Measurements from ENCODE around the gene CLSTN2. TPM values are rescaled to one million over a fixed set of nuclear protein-coding genes. Genes with fewer than 3 reads are reported as not detected.

The CLSTN2 gene
- total and polyA plus RNA-seq, 2 of the 8 experiments (the other 6 are each of a cell fraction or from before 2014, with no cell fraction given): 0.39 to 0.52 TPM

DNA sequence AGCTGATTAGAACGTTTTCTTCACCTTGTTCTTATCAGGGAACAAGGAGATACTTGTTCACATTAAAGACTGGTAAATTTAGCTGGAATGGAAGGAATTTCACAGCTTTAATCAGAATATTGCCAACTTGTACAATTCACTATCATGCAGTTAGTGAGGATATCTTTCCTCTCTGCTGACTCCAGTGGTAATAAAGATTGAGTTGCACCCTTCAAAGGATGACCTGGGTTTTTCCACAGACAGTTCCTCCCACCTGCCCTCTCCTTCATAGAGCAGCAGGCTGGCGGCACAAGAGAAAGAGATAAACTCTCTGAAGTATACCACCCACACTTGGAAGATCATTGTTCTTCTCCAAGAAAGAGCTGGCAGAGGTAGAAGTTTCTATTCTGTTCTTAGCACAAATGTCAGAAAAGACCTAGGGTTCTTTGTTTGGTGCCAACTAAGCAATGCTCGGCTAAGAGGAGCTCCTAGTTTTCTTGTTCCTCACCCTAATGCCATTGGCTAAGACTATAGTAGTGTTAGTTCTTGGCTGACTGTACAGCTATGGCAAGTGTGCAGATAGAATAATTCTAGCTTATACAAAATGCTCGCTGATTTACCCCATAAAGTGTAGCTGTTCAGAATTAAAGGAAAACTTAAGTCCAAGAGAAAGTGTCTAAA lies 169.1 kb downstream of the CLSTN2 start:
- Histone ChIP-seq H2BK20ac (ENCODE audit: low read length) (no peak overlapping the region), H3K79me2 (ENCODE audit: control insufficient read depth in 1 of 2, insufficient read depth in 2 of 2, low read length in 2 of 2) (no peaks in the 10 kb centered on the region), H4K5ac (ENCODE audit: insufficient read length, low read depth, low read length) (no peak overlapping the region), H3K23ac (ENCODE audit: insufficient read length) (no peak overlapping the region), H3K4me2 (ENCODE audit: insufficient read depth in 1 of 2, low read depth in 2 of 2, low read length in 2 of 2) (no peak overlapping the region), H2BK15ac (ENCODE audit: low read length) (no peak overlapping the region), H3K27ac (ENCODE audit: low read depth, low read length) (no peak overlapping the region), H3K23me2 (ENCODE audit: low read depth, low read length) (no peaks in the 10 kb centered on the region), H3K79me1 (ENCODE audit: low read depth, low read length) (no peaks in the 10 kb centered on the region), H2BK12ac (ENCODE audit: low read depth, low read length) (no peak overlapping the region), H3K14ac (ENCODE audit: insufficient read length) (no peak overlapping the region), H3K9me3 (ENCODE audit: insufficient read depth in 2 of 2, low read depth in 1 of 2, low read length in 1 of 2) (no peaks in the 10 kb centered on the region), H4K20me1 (replicated peaks in 1 of 2; ENCODE audit: control insufficient read depth in 1 of 2, insufficient read depth in 2 of 2, low read length in 2 of 2) (no peaks in the 10 kb centered on the region), H3K4me1 (replicated peaks in 1 of 4; ENCODE audit: control insufficient read depth in 3 of 4, insufficient read depth in 4 of 4, low read length in 3 of 4) (no peaks in the 10 kb centered on the region), H4K8ac (ENCODE audit: extremely low read depth, insufficient read depth, low read length) (no peak overlapping the region), H2AK5ac (ENCODE audit: low read depth, low read length) (no peak overlapping the region), H3K56ac (replicated peaks; ENCODE audit: insufficient read length, low read depth, low read length) (no peak overlapping the region), H2AFZ (ENCODE audit: low read length) (no peak overlapping the region), H3K36me3 (ENCODE audit: control insufficient read depth in 2 of 4, insufficient read depth in 4 of 4, low read length in 3 of 4) (no peaks in the 10 kb centered on the region), H4K91ac (replicated peaks; ENCODE audit: insufficient read length, low read length) (no peak overlapping the region), H3K18ac (ENCODE audit: extremely low read depth, low read length) (no peak overlapping the region), H3K4me3 (ENCODE audit: extremely low read depth in 1 of 4, insufficient read depth in 2 of 4, low read depth in 3 of 4, low read length in 4 of 4) (no peak overlapping the region), H2BK5ac (ENCODE audit: low read depth, low read length) (no peak overlapping the region), H3K9ac (replicated peaks in 1 of 4; ENCODE audit: extremely low read depth in 1 of 4, low read depth in 3 of 4, low read length in 3 of 4) (no peak overlapping the region), H2BK120ac (replicated peaks; ENCODE audit: low read depth, low read length) (no peak overlapping the region), H3K4ac (replicated peaks; ENCODE audit: insufficient read length, low read depth, low read length) (no peak overlapping the region), H3K27me3 (replicated peaks in 1 of 4; ENCODE audit: control insufficient read depth in 3 of 4, extremely low read depth in 1 of 4, insufficient read depth in 3 of 4, low read length in 3 of 4) (no peaks in the 10 kb centered on the region)
- DNase-seq (ENCODE audit: low read depth in 1 of 2, low spot score in 2 of 2) (no peak), FAIRE-seq (no peak)
- WGBS, 2 experiments (ENCODE audit: extremely low coverage in 1 of 2, insufficient coverage in 1 of 2, insufficient read length in 1 of 2, insufficient replicate concordance in 2 of 2, low coverage in 1 of 2, low lambda C conversion rate in 2 of 2, missing lambda C conversion rate in 1 of 2): 83% methylated on average over 4 of the region's 4 CpGs; no CpG with 5 or more reads in 1 of the 2 experiments
- ChIA-PET POLR2A (ENCODE audit: partially characterized antibody) (no interaction called here), CTCF (ENCODE audit: partially characterized antibody) (interaction anchor here (0.7 to 1.7 kb wide), 5 partner anchors 17 to 395 kb away, joined by 3 to 4 read pairs (median 3); no protein-coding TSS in a partner anchor)
- no peak for TF ChIP-seq SP1 (IDR thresholded peaks at IDR 0.05; ENCODE audit: low read depth, low read length)
- no peak for TF ChIP-seq BACH1 (IDR thresholded peaks at IDR 0.05; ENCODE audit: low read length)
- no peak for TF ChIP-seq GTF2F1 (IDR thresholded peaks at IDR 0.05; ENCODE audit: borderline replicate concordance, low read depth, low read length)
- no peak for TF ChIP-seq NRF1 (IDR thresholded peaks at IDR 0.05; ENCODE audit: low read depth, low read length)

All from H1 (cell line).